Measurements from ENCODE around the gene TBCD. TPM values are rescaled to one million over a fixed set of nuclear protein-coding genes. Genes with fewer than 3 reads are reported as not detected.

The TBCD gene
- total RNA-seq, 2 experiments from 2014 or later = 87.8 to 145 TPM

DNA sequence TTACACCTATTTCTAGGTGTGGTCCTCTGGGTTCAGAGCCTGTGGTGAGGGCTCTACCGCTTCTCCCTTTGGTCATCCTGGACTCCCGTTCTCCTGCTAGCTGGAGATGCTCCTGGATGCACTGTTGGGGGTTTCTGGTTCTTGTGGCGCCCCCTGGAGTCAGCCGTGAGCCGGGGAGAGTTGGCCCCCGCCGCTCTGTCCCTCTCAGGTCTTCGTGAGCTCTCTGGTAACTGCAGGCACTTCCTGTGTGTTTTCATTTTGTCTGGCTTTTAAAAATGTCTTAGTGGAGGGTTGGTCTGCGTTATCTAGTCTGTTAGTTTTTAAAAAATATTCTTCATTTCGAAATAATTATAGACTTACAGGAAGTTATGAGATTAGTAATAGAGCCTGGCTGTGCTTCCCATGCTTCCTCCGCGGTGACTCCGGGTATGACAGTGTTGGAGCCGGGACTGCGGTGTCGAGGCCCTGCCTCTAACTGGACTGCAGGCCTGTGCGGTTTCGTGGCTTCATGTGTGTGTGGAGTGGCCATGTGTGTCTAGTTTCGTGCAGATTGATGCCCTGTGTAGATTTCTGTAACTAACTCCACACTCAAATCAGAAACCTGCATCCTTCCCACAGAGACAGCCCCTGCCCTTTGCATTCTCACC is 166.0 kb downstream of the TBCD start:
- intact Hi-C loops (cut with micrococcal nuclease; ENCODE audit: unreplicated experiment) = loop anchor here (1.0 to 5.0 kb wide), 3 partner anchors 27 to 199 kb away; no protein-coding TSS in a partner anchor
- Histone ChIP-seq H3K9me2 (ENCODE audit: insufficient read depth, low read length) (no peaks in the 10 kb centered on the region), H3K4me2 (ENCODE audit: low read length) (peak overlapping the region; percentile 30), H3K4me3 (ENCODE audit: low read depth, low read length, poor library complexity, severe bottlenecking) (no peak overlapping the region), H3K4me1 (ENCODE audit: insufficient read depth, low read length, poor library complexity, severe bottlenecking) (peaks cover 51% of the 10 kb centered on the region), H3K36me3 (ENCODE audit: insufficient read depth, low read length) (peaks cover 19% of the 10 kb centered on the region), H3K9me3 (ENCODE audit: low read length) (no peaks in the 10 kb centered on the region), H3K79me2 (ENCODE audit: insufficient read depth, low read depth, low read length) (no peaks in the 10 kb centered on the region), H4K20me1 (ENCODE audit: insufficient read depth, low read length) (no peaks in the 10 kb centered on the region), H3K27ac (ENCODE audit: low read depth, low read length, poor library complexity, severe bottlenecking) (no peak overlapping the region), H2AFZ (ENCODE audit: low read length) (no peak overlapping the region)
- ChIA-PET CTCF (ENCODE audit: unreplicated experiment) (interaction anchor here (0.5 to 1.1 kb wide), 5 partner anchors 8 to 53 kb away, joined by 3 to 4 read pairs (median 3); no protein-coding TSS in a partner anchor), POLR2A (interaction anchor here (0.7 to 2.0 kb wide), 3 partner anchors 50 to 258 kb away, joined by 3 to 7 read pairs (median 3); no protein-coding TSS in a partner anchor)
- no TSS peak for BruUV-seq (replicated peaks)
- TF ChIP-seq, protein P1, sequence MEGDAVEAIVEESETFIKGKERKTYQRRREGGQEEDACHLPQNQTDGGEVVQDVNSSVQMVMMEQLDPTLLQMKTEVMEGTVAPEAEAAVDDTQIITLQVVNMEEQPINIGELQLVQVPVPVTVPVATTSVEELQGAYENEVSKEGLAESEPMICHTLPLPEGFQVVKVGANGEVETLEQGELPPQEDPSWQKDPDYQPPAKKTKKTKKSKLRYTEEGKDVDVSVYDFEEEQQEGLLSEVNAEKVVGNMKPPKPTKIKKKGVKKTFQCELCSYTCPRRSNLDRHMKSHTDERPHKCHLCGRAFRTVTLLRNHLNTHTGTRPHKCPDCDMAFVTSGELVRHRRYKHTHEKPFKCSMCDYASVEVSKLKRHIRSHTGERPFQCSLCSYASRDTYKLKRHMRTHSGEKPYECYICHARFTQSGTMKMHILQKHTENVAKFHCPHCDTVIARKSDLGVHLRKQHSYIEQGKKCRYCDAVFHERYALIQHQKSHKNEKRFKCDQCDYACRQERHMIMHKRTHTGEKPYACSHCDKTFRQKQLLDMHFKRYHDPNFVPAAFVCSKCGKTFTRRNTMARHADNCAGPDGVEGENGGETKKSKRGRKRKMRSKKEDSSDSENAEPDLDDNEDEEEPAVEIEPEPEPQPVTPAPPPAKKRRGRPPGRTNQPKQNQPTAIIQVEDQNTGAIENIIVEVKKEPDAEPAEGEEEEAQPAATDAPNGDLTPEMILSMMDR (conservative IDR thresholded peaks at IDR 0.05; ENCODE audit: low read length) = peak; percentile 94
- TF ChIP-seq EZH2phosphoT487 (IDR thresholded peaks at IDR 0.05; ENCODE audit: borderline replicate concordance, low read depth, low read length) = no peak
- DNase-seq (ENCODE audit: low spot score) = peak; percentile 66

DNA sequence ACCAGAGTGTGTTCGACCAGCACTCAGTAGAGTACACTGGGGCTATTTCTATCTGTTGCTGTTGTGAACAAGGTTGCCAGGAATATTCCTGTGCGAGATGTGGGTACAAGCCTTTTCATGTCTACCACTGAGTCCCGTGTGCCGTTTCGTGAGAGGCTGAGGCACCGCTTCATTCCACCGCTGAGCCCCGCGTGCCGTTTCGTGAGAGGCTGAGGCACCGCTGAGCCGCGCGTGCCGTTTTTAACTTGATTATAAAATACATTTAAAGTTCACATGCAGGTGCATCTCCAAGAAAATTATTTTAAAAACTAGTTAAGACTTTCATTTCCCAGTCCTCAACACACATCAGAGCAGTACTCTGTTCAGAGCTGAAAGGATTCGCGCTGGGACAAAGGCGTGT is 166.6 kb downstream of the TBCD start:
- Histone ChIP-seq H3K4me3 (ENCODE audit: low read depth, low read length, poor library complexity, severe bottlenecking) (no peak overlapping the region), H3K9me2 (ENCODE audit: insufficient read depth, low read length) (no peaks in the 10 kb centered on the region), H3K9me3 (ENCODE audit: low read length) (no peaks in the 10 kb centered on the region), H4K20me1 (ENCODE audit: insufficient read depth, low read length) (no peaks in the 10 kb centered on the region), H2AFZ (ENCODE audit: low read length) (no peak overlapping the region), H3K36me3 (ENCODE audit: insufficient read depth, low read length) (peaks cover 13% of the 10 kb centered on the region), H3K4me2 (ENCODE audit: low read length) (no peak overlapping the region), H3K79me2 (ENCODE audit: insufficient read depth, low read depth, low read length) (no peaks in the 10 kb centered on the region), H3K27ac (ENCODE audit: low read depth, low read length, poor library complexity, severe bottlenecking) (no peak overlapping the region), H3K4me1 (ENCODE audit: insufficient read depth, low read length, poor library complexity, severe bottlenecking) (peaks cover 58% of the 10 kb centered on the region)
- POLR2A ChIA-PET = interaction anchor here (0.7 kb wide), 1 partner anchor 258 kb away, joined by 3 read pairs; no protein-coding TSS in a partner anchor
- TF ChIP-seq, protein P1 (conservative IDR thresholded peaks at IDR 0.05; ENCODE audit: low read length) = no peak
- no peak for TF ChIP-seq EZH2phosphoT487 (IDR thresholded peaks at IDR 0.05; ENCODE audit: borderline replicate concordance, low read depth, low read length)
- intact Hi-C loops (cut with micrococcal nuclease; ENCODE audit: unreplicated experiment) = loop anchor here (5.0 kb wide), 2 partner anchors 164 to 199 kb away; no protein-coding TSS in a partner anchor
- DNase-seq (ENCODE audit: low spot score) = no peak
- BruUV-seq (replicated peaks) = no TSS peak
- CTCF ChIA-PET (ENCODE audit: unreplicated experiment) = no interaction called here

DNA sequence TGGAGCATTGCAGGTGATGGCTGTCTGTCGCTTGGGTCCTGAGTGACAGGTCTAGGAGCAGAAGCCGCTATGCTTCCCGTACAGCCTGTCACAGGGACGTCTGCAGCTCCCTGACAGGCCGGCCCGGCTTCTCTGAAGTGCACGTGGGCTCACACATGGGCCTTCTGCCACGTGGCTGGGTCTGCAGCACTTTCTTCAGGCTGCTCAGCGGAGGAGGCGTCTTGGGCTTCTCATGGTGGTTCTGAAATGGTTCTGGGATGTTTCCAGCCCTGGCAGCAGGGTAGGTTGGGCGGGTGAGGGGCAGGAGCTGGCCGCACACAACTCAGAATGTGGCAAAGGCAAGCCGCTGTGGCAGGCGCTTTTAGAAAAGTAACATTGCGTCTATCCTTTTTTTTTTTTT is 168.3 kb downstream of the TBCD start:
- DNase-seq (ENCODE audit: low spot score) = no peak
- Histone ChIP-seq H3K9me3 (ENCODE audit: low read length) (no peaks in the 10 kb centered on the region), H3K27ac (ENCODE audit: low read depth, low read length, poor library complexity, severe bottlenecking) (no peak overlapping the region), H3K4me3 (ENCODE audit: low read depth, low read length, poor library complexity, severe bottlenecking) (no peak overlapping the region), H4K20me1 (ENCODE audit: insufficient read depth, low read length) (no peaks in the 10 kb centered on the region), H3K4me2 (ENCODE audit: low read length) (no peak overlapping the region), H2AFZ (ENCODE audit: low read length) (no peak overlapping the region), H3K36me3 (ENCODE audit: insufficient read depth, low read length) (peaks cover 18% of the 10 kb centered on the region), H3K4me1 (ENCODE audit: insufficient read depth, low read length, poor library complexity, severe bottlenecking) (peaks cover 55% of the 10 kb centered on the region), H3K9me2 (ENCODE audit: insufficient read depth, low read length) (no peaks in the 10 kb centered on the region), H3K79me2 (ENCODE audit: insufficient read depth, low read depth, low read length) (no peaks in the 10 kb centered on the region)
- intact Hi-C loops (cut with micrococcal nuclease; ENCODE audit: unreplicated experiment) = no loop called here
- CTCF ChIA-PET (ENCODE audit: unreplicated experiment) = no interaction called here
- TF ChIP-seq, protein P1 (conservative IDR thresholded peaks at IDR 0.05; ENCODE audit: low read length) = no peak
- TF ChIP-seq EZH2phosphoT487 (IDR thresholded peaks at IDR 0.05; ENCODE audit: borderline replicate concordance, low read depth, low read length) = no peak
- POLR2A ChIA-PET = interaction anchor here (0.7 kb wide), 3 partner anchors 164 to 262 kb away, joined by 4 to 7 read pairs (median 4); no protein-coding TSS in a partner anchor
- no TSS peak for BruUV-seq (replicated peaks)

Data from OCI-LY7 (cell line).